Renal cortical epithelial cell (primary cell): ENCODE results near the gene ST7. TPM values are rescaled to one million over a fixed set of nuclear protein-coding genes. Genes with fewer than 3 reads are reported as not detected.
"Not testable (repeated sequence)": the region's sequence is repeated elsewhere in the genome, so short reads cannot be mapped to it uniquely, and the experiment has no call there.

Experiments used
- DNase-seq: peaks from one replicate; pipeline ENCODE4 v3.0.0-alpha.2; 2011; ENCODE audit warnings: low read depth
- total RNA-seq: library from RNA; depleted of rRNA; stranded (reverse); fragments of >200 nt; gene quantifications from 2 replicates; pipeline ENCODE4 v1.2.3, GENCODE V29; 2014

The ST7 gene
- total RNA-seq, 1 donor from 2014 or later: 20.7 TPM

DNA sequence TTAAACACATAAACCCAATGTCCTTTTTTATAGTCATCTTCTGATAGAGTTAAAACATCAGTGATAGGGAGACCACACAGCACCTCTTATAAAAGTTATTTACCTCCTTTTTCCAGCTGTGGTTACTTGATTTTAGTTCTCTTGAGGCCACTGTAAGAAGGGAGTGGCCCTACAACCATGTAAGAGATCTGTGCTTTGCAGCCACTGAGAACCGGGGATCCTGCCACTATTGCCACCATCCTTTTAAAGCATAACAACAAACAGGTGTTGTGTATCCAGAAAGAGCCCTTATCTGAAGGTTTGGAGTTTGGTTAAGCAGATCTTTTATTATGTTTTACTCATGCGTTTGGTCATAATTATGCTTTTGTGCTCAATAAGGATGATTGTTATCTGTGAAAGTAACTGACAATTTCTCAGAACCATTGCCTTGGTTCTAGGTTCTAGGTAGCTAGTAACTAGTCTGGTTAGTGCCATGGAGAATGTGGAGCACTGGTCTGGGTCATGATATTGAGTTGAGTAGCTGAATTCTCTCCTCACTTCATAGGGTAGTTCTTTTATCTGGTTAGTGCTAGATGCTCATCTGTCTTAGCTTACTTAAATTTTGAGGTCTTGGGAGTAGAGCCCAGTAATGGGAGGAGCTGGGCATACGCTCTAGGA is 56.5 kb downstream of the ST7 start:
- no peak for DNase-seq

DNA sequence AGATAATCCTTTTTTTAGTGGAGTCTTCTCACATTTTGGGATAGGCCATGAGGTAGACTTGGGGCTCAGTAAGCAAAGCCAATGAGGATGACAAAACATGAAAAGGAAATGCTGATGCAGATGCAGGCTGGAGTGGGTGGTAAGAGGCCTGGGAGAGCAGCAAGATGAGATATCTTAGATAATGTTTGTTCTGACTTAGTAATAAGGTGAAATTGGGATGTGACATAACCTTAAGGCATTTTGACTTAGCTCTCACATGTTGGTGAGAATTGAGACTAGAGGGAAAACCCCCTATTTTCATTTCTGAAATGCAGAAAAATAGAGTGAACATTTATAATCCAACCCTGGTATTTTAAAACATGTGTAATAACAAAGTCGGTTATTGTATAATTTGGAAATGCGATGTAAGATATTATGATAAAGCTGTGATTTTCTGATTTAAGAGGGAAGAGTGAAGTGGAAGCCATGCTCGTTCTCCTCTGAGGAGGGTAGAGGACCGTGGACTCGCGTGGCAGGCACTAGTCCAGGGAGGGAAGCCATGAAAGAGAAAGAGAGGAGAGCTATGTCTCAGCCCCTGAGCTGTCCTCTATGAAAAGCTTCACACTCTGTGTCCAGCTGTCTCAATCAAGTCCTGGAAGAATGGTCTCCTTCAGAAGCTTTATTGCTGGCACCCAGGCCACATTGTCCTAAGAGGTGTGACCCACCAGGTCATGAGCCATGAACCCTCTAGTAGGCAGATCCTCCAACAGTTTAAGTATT is 57.3 kb downstream of the ST7 start:
- DNase-seq: no peak

DNA sequence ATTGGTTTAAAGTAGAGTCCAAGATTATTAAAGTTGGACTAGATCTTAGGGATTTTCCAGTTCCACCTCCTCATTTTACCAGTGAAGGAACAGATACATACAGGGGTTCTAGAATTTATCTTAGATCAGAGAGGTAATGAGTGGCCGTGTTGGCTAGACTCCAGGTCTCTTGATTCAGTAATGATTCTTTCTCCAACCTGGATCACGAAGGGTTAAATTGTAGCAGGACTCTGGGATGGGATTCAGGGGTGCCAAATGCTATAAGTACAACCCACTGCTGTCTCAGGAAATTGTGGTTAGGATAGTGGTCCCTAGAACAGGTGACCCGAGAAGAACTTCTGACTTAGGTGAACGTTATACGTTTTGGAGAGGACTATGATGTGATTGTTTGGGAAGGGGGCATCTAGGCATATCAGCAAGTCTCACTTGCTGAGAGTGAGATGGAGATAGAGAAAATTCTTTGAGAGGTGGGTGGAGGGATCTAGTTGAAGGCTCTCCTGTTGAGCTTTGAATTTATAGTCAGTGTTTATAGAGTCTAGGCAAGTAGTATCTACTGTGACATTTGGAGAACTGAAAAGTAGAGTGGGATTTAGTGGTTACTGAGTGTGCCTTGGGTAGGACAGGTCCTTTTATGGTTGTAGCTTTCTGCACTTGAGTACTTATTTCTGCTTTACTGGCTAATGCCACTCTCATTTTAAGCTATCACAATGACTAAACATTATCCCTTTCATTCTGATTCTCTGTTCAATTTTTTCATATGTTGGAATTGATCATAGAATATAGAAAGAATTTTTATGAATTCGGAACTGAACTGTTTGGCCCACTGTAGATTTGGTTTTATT is 58.3 kb downstream of the ST7 start:
- no peak for DNase-seq

DNA sequence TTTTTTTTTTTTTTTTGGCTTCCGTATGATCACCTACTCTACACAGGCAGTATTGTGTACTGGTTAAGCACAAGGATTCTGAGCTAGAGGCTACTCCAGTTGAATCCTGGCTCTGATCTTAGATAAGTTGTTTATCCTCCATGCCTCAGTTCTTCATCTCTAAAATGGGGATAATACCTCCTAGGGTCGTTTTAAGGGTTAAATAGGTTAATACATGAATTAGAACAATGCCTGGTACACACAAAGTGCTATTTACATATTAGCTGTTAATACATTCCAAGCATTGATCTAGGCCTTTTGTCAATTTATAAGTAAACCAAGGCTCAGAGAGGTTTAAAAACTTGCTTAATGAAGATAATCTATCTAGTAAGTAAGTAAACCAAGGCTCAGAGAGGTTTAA is 59.0 kb downstream of the ST7 start:
- no peak for DNase-seq

DNA sequence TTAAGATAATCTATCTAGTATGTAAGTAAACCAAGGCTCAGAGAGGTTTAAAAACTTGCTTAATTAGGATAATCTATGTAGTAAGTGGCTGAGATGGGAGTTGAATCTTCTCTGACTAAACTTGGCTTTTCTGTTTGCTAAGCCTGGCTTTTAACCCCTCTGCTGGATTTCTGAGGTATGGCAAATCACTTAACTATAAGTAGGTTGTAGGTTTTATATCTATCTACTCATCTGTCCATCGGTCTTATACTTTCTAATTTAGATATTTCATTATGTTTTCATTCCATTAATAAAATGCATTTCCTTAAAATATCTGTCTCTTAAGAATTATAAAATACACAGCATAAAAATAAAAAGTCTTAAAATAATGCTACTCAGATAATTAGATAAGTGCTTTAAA is 59.4 kb downstream of the ST7 start:
- DNase-seq: peak; percentile 43

DNA sequence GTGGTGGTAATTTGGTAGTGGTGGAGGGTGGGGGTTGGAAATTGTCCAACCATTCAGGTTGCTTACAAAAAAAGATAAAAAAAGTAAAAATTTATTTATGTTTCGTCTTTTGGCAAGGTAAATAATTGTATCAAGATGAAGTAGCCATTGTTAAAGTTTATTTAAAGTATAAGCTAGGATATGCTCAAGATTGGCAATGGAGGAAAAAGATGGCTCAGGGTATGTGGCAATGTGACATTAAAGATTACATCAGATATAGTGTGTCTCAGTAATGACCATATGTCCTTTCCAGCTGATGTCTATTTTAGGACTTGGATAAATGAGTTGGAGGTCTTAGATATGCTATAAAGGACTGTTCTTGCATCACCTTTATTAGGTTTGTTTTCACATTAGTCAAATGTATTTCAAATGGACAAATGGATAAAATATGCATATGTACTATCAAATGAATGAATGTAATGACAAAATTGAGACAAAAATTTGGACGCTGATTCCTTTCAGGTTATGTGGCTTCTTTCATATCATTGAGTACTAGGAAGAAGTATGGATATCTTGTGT is 60.9 kb downstream of the ST7 start:
- no peak for DNase-seq

DNA sequence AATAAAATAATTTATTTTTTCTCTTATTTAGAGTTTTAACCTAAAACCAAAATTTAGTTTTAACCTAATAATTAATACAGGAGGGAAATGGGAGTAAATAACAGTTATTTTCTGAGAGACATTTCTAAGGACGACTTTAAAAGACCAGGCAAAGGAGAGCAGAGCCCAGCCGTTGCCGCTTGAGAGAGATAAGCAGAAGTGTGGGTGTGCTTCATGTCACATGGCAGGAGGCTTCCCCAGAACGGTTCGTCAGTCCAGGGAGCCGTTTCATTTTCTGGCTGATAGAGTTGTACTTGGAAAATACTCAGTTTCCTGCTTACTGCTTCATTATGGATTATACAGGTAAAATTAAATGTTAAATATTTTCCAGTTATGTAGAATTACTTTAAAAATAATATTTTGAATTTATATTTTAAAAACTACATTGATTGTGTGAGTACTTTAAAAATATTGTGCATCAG is 61.4 kb downstream of the ST7 start:
- no peak for DNase-seq

DNA sequence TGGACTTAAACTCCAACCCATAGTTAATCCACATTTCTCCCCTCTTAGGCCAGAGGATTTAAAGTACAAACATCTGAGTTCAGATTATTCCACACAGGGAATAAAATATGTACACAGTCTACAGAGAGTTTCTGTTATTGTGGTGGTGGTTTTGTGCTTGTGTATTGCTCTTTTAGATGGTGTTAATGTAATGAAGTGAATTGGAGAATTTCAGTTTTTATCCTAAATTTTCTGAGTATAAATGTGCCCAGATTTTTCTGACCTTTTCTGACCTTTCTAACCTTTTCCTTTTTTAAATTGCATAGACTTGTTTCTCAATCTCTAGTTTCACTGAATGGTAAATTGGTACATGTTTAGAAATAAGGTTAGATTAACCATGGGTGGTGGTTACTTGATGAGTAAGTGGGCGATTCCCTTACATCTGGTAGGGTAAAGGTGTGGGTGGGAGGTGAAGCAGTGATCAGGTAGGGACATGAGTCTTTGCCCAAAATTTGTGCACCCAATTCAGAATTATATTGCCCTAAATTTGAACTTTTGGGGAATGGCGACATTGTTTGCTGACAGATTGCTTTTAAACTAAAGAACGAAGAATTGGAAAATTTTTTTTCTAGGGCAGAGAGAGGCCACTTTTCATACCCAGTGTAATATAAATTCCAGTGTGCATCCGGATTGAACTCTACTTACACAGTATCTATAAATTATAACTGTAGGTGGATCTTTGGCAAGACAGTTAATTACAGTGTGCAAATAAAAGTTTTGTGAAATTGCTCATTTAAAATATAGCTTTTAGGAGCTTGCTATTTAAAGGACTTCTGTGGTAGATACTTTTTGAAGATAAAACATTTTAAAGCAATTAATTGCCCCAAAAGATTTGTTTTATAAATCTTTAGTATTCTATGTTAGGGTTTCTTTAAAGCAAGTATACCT is 62.2 kb downstream of the ST7 start:
- DNase-seq: no peak

DNA sequence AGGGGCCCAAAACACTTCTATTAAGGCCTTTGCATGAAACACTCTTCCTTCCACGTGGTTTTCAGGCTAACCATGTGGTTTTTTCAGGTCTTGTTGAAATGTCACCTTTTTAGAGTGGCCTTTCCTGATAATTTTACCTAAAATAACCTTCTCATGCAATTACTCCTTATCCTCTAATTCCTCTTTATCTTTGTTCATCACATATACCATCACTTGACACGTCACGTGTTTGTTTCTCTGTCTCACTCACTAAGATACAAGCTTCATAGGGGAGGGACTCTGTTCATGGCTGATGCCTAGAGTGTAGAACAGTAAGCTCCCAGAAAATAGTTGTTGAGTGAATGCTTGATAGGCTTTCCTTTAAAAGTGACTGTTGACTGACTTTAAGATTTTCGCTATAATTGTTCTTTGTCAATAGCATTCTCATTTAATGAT is 63.7 kb downstream of the ST7 start:
- DNase-seq: no peak

DNA sequence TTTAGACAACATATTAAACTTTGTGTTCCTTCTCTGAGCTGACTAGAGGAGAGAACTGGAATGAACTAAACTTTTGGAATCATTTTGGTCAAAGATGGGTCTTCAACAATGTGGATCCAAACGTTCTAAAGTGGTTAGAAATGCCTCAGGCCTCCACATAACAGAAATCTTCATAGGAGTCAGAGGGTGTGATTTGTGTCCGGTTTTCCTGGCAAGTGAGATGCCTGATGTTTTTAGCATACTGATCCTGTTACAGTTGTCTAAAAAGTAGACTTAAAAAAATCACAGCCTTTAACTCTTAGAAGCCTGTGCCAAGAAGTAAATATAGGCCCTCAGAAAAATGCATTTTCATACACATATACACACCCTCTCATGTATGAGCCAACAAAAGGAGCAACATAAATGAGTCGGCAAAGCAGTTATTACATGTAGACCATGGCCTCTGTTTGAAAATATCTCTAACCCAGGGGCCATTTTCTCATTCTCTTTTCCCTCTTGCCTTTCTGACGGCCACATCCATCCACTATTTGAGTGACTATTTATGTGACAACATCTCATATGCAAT is 64.5 kb downstream of the ST7 start:
- no peak for DNase-seq

DNA sequence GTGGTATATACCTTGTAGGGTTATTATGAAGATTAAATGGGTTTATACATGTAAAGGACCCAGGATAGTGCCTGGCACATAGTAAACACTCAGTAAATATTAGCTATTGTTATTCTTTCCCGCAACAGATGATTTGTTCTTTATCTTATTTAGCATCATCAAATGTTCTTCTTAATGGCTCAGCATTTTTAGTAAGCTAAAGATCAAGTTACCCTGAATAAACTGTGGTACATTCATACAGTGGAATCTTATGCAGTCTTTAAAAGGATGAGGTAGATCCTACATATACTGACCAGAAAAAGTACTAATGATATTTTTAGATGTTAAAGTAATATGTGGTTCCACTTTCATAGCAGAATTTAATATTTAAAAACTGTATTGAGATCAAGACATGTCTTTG is 65.4 kb downstream of the ST7 start:
- DNase-seq: no peak

DNA sequence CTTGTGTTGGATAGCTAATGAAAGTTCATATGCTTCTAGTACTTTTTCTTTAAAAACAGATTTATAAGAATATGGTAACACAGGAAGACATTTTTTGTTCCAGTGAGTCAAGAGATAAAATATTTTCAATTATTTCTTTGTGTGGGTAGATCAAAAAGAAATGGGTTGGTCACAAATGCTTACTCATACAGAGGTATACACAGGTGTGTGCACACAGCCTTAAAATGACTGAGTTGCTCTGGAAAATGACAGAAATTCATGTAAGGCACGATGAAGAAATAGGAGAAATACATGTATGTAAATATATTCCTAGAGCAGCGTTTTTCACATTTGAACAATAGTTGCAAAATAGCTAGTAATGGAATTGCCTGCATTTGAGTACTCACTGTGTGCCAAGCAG is 66.0 kb downstream of the ST7 start:
- no peak for DNase-seq

DNA sequence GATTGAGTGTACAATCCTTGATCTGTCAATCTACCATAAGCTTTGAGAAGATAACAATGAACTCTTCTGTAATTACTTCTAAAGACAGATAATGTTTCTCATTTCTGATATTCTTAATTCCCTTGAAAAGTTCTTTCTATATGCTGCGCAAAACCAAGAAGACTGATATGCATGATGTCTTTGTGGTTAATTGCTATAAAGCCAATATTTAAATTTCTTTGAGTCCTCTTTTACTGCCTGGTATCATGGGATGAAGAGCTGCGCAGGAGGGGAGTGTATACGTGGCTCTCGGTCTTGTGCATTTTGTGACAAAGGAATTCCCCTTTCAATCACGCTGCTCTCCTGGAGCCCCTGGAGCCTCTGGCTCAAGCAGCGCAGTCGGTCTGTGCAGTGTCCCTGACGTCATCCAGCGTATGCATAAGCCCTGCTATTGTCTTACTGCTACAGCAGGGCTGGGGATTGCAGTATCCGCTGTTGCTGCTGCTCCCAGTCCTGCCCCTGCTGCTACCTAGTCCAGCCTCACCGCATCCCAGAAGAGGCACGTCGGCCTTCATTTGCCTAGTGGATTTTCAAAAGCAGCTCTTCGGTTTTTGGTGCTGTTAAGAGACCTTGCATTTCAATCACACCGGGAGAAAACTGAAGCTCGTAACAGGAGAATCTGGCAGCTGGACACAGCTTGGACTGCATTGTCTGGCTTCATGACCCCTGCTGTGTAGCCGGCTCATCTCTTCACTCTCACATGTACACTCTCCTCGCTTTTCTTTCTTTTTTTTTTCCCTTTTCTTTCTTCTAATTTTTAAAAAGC is 66.7 kb downstream of the ST7 start:
- DNase-seq: peak; percentile 78

DNA sequence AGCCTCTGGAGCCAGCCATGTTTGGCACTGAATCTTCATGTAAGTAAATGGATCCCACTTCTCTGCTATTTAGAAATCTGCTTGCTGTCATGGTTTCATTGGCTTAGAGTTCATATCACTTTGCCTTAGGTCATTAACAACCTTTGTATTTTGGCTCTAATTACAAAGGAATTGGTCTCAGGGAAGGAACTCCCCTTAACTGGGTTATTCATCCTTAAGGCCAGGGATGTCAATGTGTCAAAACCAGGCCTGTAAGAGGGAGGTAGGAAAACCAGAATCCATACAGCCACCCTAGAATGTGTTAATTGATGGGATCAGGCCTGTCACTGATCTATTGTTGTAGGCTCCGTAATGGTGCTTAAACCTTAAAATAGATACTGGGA is 67.3 kb downstream of the ST7 start:
- no peak for DNase-seq

DNA sequence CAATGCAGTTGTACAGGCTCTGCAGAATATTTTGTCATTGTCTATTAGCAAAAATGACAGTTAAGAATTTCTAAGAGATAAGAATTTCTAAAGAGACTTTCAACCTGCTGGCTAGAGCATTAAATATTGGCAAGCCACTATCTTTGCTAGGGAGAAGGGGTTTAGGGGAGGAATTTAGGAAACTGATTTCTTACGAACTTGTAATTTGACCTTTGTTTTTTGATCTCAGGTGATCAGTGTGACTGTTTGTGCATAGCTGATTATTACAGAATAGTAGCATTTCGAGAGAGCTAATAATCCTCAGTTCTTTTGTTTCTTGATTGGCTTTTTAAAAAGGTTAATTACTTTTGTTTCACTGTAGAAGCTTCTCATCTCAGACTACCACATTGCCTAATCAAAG is 68.1 kb downstream of the ST7 start:
- DNase-seq: no peak

DNA sequence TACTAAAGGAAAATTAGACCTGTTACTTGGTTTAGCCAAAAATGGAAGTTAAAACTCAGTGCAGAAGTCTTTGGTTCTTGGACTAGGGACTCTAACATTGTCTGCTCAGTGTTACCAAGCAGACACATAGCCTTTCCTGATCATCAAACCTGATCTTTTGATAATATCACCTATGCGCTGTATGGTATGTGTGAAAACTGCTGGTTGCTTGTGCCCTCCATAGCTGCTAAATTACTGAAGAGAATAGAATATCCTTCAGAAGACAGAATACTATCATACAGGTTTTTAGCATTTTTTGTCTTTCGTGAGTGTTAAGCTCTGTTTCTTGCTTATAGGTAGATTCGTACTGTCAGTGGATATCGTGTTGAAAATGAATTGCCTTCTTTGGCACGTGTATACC is 68.7 kb downstream of the ST7 start:
- no peak for DNase-seq

DNA sequence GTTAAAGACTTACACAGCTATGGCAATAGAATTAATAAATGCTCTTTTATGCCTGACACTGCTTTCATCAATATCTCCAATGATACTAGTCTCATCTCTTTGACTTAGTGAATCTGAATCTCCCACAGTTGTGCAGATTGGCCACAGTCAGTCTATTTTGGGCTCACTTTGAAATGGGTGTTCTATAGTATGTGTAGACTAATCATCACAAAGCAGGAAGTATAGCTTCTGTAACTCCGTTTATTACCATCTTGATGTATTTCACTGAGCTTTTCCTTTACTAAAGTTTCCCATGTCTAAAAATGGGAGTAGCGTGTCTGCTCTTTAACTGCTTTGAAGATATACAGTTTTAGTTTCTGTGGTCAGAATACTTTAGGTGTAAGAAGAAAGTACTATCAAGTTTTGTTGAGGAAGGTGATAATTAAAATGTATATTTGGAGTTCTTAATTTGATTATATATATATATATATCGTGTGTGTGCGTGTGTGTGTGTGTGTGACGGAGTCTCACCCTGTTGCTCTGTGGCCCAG is 70.1 kb downstream of the ST7 start:
- no peak for DNase-seq

DNA sequence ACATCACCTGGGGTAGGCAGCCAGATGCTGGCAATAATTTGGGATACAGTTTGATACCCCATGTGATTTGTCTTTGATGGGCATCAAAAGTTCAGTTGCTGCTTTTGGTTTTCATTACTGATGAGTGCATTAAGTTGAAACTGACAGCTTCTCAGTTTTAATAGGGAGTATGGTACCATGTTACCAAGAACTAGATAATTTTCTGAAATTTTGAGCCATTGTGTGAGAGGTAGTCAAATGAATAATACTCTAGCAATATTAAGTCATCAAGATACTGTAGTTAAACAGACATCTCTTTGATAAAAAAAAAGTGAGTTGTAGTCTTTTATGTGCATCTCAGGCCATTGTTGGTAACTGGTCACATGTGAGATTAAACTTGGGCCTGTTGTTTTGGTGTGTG is 71.5 kb downstream of the ST7 start:
- no peak for DNase-seq

DNA sequence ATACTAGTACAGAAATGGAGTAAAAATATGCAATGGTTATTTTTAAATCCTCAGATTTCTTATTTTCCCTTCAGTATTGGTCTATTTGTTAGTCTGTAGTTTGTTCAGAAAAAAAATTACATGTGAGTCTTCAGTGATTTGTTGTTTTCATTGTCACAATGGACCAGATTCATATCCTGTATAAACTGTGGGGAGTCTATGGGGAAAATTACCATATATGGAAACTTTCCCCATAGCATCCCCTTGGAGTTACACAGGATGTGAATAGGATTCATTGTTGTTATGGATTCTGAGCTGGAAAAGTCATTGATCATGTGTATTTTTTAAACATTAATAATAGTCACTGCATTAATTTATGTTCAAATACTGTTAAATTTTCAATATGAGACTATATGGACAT is 72.6 kb downstream of the ST7 start:
- DNase-seq: no peak

DNA sequence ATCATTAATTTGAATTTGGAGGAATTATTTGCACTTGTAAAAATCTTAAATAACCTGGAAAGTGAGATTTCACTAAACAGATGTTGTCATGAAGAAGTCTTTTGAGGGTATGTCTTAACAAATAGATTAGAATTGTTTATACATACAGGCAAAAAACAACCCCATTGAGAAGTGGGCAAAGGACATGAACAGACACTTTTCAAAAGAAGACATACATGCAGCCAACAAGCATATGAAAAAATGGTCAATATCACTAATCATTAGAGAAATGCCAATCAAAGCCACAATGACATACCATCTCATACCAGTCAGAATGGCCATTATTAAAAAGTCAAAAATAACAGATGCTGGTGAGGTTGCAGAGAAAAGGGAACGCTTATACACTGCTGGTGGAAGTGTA is 77.0 kb downstream of the ST7 start:
- not testable (repeated sequence) for DNase-seq
